ENCODE results near the gene MAN1A2.

The MAN1A2 gene

DNA sequence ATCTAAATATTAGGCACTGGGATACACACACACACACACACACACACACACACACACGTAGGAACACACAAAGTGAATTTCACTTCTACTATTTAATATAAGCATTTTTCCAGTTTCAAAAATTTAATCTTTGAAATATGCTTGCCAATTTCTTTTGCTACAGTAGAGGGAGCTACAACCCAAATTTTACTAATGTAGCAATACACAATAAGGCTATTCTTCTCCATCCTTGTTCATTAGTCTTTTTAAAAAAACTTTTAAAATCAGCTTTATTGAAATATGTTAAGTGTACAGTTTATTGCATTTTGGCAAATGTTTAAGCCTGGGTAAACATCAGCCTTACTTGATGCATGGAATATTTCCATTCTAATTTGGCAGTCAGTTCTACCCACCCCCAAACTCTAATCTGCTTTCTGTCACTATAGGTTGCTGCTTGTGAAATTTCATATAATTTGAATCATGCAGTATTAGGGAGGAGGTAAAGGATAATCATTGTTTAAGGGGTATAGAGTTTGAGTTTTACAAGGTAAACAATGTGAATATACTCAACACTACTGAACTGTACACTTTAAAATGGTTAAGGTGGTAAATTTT is 145.6 kb downstream of the MAN1A2 start:
- no peak overlapping the region for H3K4me3 ChIP-seq (ENCODE audit: low read length)
- H3K4me1 ChIP-seq (ENCODE audit: control insufficient read depth, insufficient read depth, low read length), result no peaks in the 10 kb centered on the region
- no peaks in the 10 kb centered on the region for H3K9me3 ChIP-seq (replicated peaks; ENCODE audit: low read length)
- H3K9ac ChIP-seq (ENCODE audit: low read depth, low read length), result no peak overlapping the region
- no peak overlapping the region for H3K4me2 ChIP-seq (ENCODE audit: low read length)
- H3K36me3 ChIP-seq (ENCODE audit: insufficient read depth, low read length), result peaks cover 8% of the 10 kb centered on the region
- no peaks in the 10 kb centered on the region for H3K27me3 ChIP-seq (ENCODE audit: control insufficient read depth, insufficient read depth, low read length)

DNA sequence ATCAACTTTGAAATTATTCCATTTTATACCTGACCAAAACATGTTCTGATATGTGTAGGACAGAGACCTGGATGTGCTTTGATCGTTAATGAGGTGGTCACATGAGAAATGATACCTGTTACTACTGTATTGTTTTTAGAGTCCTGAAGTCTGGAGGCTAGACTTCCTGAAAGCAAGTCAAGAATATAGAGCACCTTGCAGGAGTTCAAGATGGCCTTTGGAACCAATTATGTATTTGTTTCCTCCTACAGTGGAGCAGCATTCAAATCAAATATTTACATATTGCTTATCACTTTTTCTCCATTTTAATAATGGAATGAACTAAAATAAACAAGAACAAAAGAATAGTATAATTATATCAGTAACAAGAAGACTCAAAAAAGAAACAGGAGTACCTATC is 155.9 kb downstream of the MAN1A2 start:
- Histone ChIP-seq H3K9ac (ENCODE audit: low read depth, low read length) (no peak overlapping the region), H3K9me3 (replicated peaks; ENCODE audit: low read length) (no peaks in the 10 kb centered on the region), H3K4me1 (ENCODE audit: control insufficient read depth, insufficient read depth, low read length) (no peaks in the 10 kb centered on the region), H3K27me3 (ENCODE audit: control insufficient read depth, insufficient read depth, low read length) (no peaks in the 10 kb centered on the region), H3K4me3 (ENCODE audit: low read length) (no peak overlapping the region), H3K4me2 (ENCODE audit: low read length) (no peak overlapping the region), H3K36me3 (ENCODE audit: insufficient read depth, low read length) (no peaks in the 10 kb centered on the region)

- H3K4me1 ChIP-seq (ENCODE audit: control insufficient read depth, insufficient read depth, low read length), result no peaks in the 10 kb centered on the region
- no peak overlapping the region for H3K4me3 ChIP-seq (ENCODE audit: low read length)
- H3K27me3 ChIP-seq (ENCODE audit: control insufficient read depth, insufficient read depth, low read length), result no peaks in the 10 kb centered on the region
- no peak overlapping the region for H3K4me2 ChIP-seq (ENCODE audit: low read length)
- H3K36me3 ChIP-seq (ENCODE audit: insufficient read depth, low read length), result no peaks in the 10 kb centered on the region
- H3K9me3 ChIP-seq (replicated peaks; ENCODE audit: low read length), result no peaks in the 10 kb centered on the region
- H3K9ac ChIP-seq (ENCODE audit: low read depth, low read length), result no peak overlapping the region
These were observed 159.8 kb downstream of the MAN1A2 start for GRCh38 chr1:117527074-117527473.

GRCh38 chr1:117527566-117528102 is 160.4 kb downstream of the MAN1A2 start:
- Histone ChIP-seq H3K36me3 (ENCODE audit: insufficient read depth, low read length) (no peaks in the 10 kb centered on the region), H3K9ac (ENCODE audit: low read depth, low read length) (no peak overlapping the region), H3K27me3 (ENCODE audit: control insufficient read depth, insufficient read depth, low read length) (no peaks in the 10 kb centered on the region), H3K4me1 (ENCODE audit: control insufficient read depth, insufficient read depth, low read length) (no peaks in the 10 kb centered on the region), H3K4me2 (ENCODE audit: low read length) (no peak overlapping the region), H3K9me3 (replicated peaks; ENCODE audit: low read length) (no peaks in the 10 kb centered on the region), H3K4me3 (ENCODE audit: low read length) (no peak overlapping the region)

GRCh38 chr1:117529683-117530082 is 162.4 kb downstream of the MAN1A2 start:
- H3K4me2 ChIP-seq (ENCODE audit: low read length), result no peak overlapping the region
- H3K27me3 ChIP-seq (ENCODE audit: control insufficient read depth, insufficient read depth, low read length), result no peaks in the 10 kb centered on the region

DNA sequence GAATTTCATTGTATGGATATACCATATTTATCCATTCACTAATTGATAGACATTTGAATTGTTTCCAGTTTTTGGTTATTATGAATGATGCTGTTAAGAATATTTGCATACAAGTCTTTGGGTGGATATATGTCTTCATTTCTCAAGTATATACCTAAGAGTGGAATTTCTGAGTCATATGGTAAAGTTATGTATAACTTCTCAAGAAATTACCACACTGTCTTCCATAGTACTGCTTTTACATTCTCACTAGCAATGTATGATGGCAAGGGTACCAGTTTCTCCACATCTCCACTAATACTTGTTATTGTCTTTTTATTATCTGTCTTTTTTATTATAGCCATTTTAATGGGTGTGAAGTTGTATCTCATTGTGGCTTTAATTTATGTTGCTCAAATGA is 164.0 kb downstream of the MAN1A2 start:
- no peaks in the 10 kb centered on the region for H3K36me3 ChIP-seq (ENCODE audit: insufficient read depth, low read length)
- H3K4me1 ChIP-seq (ENCODE audit: control insufficient read depth, insufficient read depth, low read length), result no peaks in the 10 kb centered on the region
- no peaks in the 10 kb centered on the region for H3K27me3 ChIP-seq (ENCODE audit: control insufficient read depth, insufficient read depth, low read length)
- no peak overlapping the region for H3K4me2 ChIP-seq (ENCODE audit: low read length)
- H3K4me3 ChIP-seq (ENCODE audit: low read length), result no peak overlapping the region
- H3K9me3 ChIP-seq (replicated peaks; ENCODE audit: low read length), result no peaks in the 10 kb centered on the region
- H3K9ac ChIP-seq (ENCODE audit: low read depth, low read length), result no peak overlapping the region

More at GRCh38 chr1:117529683-117530082, 162.4 kb downstream of the MAN1A2 start:
- no peaks in the 10 kb centered on the region for H3K4me1 ChIP-seq (ENCODE audit: control insufficient read depth, insufficient read depth, low read length)
- H3K36me3 ChIP-seq (ENCODE audit: insufficient read depth, low read length), result no peaks in the 10 kb centered on the region
- H3K9me3 ChIP-seq (replicated peaks; ENCODE audit: low read length), result no peaks in the 10 kb centered on the region
- H3K9ac ChIP-seq (ENCODE audit: low read depth, low read length), result no peak overlapping the region
- no peak overlapping the region for H3K4me3 ChIP-seq (ENCODE audit: low read length)

DNA sequence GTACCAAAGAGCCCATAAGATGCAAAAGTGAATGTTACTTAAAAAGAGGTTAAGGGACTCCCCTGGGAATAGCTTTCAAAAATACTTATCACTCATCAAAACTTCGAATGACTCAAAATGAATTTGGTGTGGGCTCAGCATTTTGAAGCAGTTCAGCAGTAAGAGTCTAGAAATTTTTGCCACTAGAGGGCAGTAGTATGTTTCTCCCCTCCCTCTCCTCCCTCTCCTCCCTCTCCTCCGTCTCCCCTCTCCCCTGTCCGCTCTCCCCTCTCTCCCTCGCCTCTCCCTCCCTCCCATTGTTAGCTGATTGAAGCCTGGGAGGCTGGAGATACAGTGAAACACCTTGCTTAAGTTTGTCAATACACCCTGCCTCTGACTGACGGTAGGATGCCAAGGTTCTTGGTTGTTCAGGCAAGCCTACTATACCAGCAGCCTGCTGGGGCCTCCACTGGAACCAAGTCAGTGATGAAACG is 167.8 kb downstream of the MAN1A2 start:
- H3K36me3 ChIP-seq (ENCODE audit: insufficient read depth, low read length), result no peaks in the 10 kb centered on the region
- peak overlapping the region; percentile 23 for H3K4me2 ChIP-seq (ENCODE audit: low read length)
- H3K9ac ChIP-seq (ENCODE audit: low read depth, low read length), result no peak overlapping the region
- H3K27me3 ChIP-seq (ENCODE audit: control insufficient read depth, insufficient read depth, low read length), result no peaks in the 10 kb centered on the region
- H3K4me3 ChIP-seq (ENCODE audit: low read length), result no peak overlapping the region
- no peaks in the 10 kb centered on the region for H3K4me1 ChIP-seq (ENCODE audit: control insufficient read depth, insufficient read depth, low read length)
- H3K9me3 ChIP-seq (replicated peaks; ENCODE audit: low read length), result no peaks in the 10 kb centered on the region

- H3K9ac ChIP-seq (ENCODE audit: low read depth, low read length), result no peak overlapping the region
- no peak overlapping the region for H3K4me2 ChIP-seq (ENCODE audit: low read length)
- no peaks in the 10 kb centered on the region for H3K9me3 ChIP-seq (replicated peaks; ENCODE audit: low read length)
- no peaks in the 10 kb centered on the region for H3K4me1 ChIP-seq (ENCODE audit: control insufficient read depth, insufficient read depth, low read length)
- no peak overlapping the region for H3K4me3 ChIP-seq (ENCODE audit: low read length)
- H3K27me3 ChIP-seq (ENCODE audit: control insufficient read depth, insufficient read depth, low read length), result no peaks in the 10 kb centered on the region
- H3K36me3 ChIP-seq (ENCODE audit: insufficient read depth, low read length), result no peaks in the 10 kb centered on the region
These were observed 168.6 kb downstream of the MAN1A2 start for GRCh38 chr1:117535821-117536220.

DNA sequence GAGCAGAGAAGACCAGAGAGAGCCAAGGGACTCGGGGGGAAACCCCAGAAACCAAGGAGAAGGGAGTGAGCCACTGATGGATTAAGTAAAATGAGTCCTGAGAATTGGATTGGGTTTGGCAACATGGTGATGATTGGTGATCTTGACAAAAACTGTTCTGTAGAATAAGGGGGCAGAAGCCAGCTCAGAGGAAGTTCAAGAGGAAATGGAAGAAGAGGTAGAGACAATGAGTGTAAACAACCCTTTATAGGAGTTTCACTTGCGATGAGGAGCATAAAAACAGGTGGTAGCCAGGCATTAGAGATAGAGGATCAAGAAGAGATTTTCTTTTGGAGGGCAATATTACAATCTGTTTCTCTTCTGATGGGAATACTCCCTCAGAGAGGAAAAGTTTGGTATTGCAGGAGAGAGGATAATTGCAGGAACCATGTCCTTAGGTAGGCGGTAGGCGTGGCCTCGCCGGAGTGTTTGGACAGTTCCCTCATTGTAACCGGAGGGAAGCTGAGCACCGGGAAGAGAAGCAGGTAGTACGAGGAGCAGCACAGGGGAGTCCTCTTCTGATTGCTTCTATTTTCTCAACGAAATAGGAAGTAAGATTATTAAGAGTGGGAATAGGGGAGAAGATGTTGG is 170.2 kb downstream of the MAN1A2 start:
- no peaks in the 10 kb centered on the region for H3K4me1 ChIP-seq (ENCODE audit: control insufficient read depth, insufficient read depth, low read length)
- no peaks in the 10 kb centered on the region for H3K27me3 ChIP-seq (ENCODE audit: control insufficient read depth, insufficient read depth, low read length)
- no peak overlapping the region for H3K4me2 ChIP-seq (ENCODE audit: low read length)
- H3K36me3 ChIP-seq (ENCODE audit: insufficient read depth, low read length), result no peaks in the 10 kb centered on the region
- H3K9me3 ChIP-seq (replicated peaks; ENCODE audit: low read length), result no peaks in the 10 kb centered on the region
- H3K9ac ChIP-seq (ENCODE audit: low read depth, low read length), result no peak overlapping the region
- H3K4me3 ChIP-seq (ENCODE audit: low read length), result no peak overlapping the region

DNA sequence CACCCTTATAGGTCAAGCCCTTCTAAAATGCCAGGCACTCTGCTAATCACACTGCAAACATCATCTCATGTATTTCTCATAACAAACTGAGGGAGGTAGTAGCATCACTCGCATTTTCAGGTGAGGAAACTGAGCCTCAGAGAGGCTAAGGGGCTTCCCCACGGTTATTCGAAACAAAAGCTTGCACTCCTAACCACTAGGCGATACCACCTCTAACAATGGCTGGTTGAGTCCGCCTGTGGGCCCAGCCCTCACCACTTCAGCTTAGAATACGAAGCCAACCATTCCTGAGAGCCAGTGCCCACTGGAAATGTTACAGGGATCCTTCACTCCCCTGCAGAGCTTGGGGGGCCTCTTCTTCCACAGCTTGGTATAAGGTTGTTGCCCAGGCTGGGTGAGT is 173.3 kb downstream of the MAN1A2 start:
- Histone ChIP-seq H3K27me3 (ENCODE audit: control insufficient read depth, insufficient read depth, low read length) (no peaks in the 10 kb centered on the region), H3K36me3 (ENCODE audit: insufficient read depth, low read length) (no peaks in the 10 kb centered on the region), H3K4me2 (ENCODE audit: low read length) (no peak overlapping the region), H3K4me3 (ENCODE audit: low read length) (no peak overlapping the region), H3K4me1 (ENCODE audit: control insufficient read depth, insufficient read depth, low read length) (no peaks in the 10 kb centered on the region), H3K9me3 (replicated peaks; ENCODE audit: low read length) (no peaks in the 10 kb centered on the region), H3K9ac (ENCODE audit: low read depth, low read length) (no peak overlapping the region)

DNA sequence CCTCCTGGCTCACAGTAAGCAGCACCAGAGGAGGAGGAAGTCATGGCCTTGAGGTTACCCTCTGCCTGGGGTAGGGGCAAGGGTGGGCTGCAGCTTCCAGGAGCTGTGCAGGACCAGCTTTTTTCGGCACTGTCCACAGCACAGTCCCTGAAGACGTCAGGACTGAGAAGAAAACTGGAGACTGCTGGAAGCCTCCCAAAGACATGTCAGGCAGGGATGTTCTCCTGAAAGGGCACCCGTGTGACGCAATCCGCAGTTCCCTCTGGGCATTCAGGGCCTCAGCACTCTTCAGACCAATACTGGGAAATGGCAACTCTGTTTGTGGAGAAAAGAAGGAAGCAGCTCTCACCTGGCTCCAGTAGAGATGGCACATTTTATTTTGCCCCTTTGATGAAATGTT is 173.8 kb downstream of the MAN1A2 start:
- H3K27me3 ChIP-seq (ENCODE audit: control insufficient read depth, insufficient read depth, low read length), result no peaks in the 10 kb centered on the region
- H3K9ac ChIP-seq (ENCODE audit: low read depth, low read length), result no peak overlapping the region
- no peaks in the 10 kb centered on the region for H3K36me3 ChIP-seq (ENCODE audit: insufficient read depth, low read length)
- no peak overlapping the region for H3K4me2 ChIP-seq (ENCODE audit: low read length)
- no peaks in the 10 kb centered on the region for H3K9me3 ChIP-seq (replicated peaks; ENCODE audit: low read length)
- no peak overlapping the region for H3K4me3 ChIP-seq (ENCODE audit: low read length)
- H3K4me1 ChIP-seq (ENCODE audit: control insufficient read depth, insufficient read depth, low read length), result no peaks in the 10 kb centered on the region

DNA sequence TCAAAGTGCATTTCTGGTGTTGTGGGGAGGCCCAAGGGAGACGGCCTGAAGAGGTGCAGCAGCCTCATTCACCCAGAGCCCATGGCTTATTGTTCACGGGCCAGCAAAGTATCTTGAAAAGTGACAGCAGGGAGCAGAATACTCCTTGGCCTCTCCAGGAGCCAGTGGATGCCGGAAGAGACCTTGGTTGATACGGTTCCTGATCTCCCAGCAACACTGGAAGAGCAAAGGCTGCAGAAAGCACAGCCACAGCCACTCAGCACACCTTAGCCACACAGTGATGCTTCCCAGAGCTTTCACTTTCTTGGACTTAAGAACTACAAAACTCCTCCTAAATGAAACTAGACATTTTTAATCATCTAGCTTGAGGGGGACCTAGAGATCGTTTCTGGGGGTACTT is 174.3 kb downstream of the MAN1A2 start:
- H3K4me2 ChIP-seq (ENCODE audit: low read length), result no peak overlapping the region
- no peak overlapping the region for H3K9ac ChIP-seq (ENCODE audit: low read depth, low read length)
- H3K36me3 ChIP-seq (ENCODE audit: insufficient read depth, low read length), result no peaks in the 10 kb centered on the region
- no peaks in the 10 kb centered on the region for H3K9me3 ChIP-seq (replicated peaks; ENCODE audit: low read length)
- H3K4me1 ChIP-seq (ENCODE audit: control insufficient read depth, insufficient read depth, low read length), result no peaks in the 10 kb centered on the region
- no peaks in the 10 kb centered on the region for H3K27me3 ChIP-seq (ENCODE audit: control insufficient read depth, insufficient read depth, low read length)
- H3K4me3 ChIP-seq (ENCODE audit: low read length), result no peak overlapping the region
